ENCODE data around the gene SNX8. TPM values are rescaled to one million over a fixed set of nuclear protein-coding genes. Genes with fewer than 3 reads are reported as not detected.

SNX8 gene
- total and polyA plus RNA-seq, 2 donors (not counting 1 experiment from before 2014, with no cell fraction given): 64.4 to 126 TPM

DNA sequence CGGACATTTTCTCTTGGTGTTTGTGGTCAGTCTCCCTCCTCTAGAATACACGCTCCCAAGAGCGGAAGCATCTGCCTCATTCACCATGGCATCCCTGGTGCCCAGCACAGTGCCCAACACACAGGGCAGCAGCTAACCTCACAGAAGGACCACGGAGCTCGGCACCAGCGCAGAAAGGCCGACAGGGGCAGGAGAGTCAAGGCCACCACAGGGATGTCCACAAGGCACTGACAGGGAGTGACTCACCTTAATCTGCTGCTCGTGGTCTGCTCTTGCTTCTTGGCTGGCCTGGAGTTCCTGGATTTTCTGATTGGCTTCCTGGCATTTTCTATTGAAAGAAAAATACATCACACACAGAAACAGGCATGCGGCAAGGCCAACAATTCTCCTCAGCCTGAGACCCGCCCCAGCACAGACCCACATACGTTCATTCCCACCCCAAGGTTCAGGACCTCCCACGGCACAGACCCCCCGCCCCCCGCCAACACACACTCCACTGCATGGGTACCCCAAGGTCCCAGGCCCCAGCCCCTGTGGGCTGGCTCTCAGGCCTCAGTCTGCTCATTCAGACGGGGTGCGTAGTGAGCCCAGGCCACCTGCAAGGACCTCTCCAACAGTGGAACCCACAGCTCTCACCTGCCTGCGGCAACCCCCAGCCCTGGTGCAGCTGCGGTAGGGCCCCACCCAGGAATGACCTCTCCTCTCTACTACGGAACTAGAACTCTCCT is 96.4 kb downstream of the SNX8 start:
- ATAC-seq (ENCODE audit: low read depth): no peak
- Histone ChIP-seq H3K4me3 (ENCODE audit: control extremely low read depth in 1 of 5, extremely low read depth in 1 of 5, insufficient read depth in 1 of 5, low read depth in 2 of 5, low read length in 4 of 5) (no peak overlapping the region), H3K4me2 (replicated peaks; ENCODE audit: low read depth, low read length, poor library complexity, severe bottlenecking) (no peak overlapping the region), H3K36me3 (replicated peaks in 1 of 2; ENCODE audit: control extremely low read depth in 1 of 2, control insufficient read depth in 1 of 2, extremely low read depth in 1 of 2, insufficient read depth in 2 of 2, low read length in 1 of 2) (peaks cover 0 to 67% of the 10 kb centered on the region in 2 experiments), H3K4me1 (ENCODE audit: control insufficient read depth in 2 of 2, insufficient read depth in 2 of 2, low read length in 2 of 2) (no peaks in the 10 kb centered on the region), H2AFZ (ENCODE audit: insufficient read depth, low read depth, low read length, poor library complexity, severe bottlenecking) (no peak overlapping the region), H3K27me3 (replicated peaks in 1 of 4; ENCODE audit: control extremely low read depth in 1 of 4, control insufficient read depth in 3 of 4, insufficient read depth in 4 of 4, low read length in 3 of 4) (no peaks in the 10 kb centered on the region), H3K9me3 (ENCODE audit: control extremely low read depth in 1 of 3, control insufficient read depth in 2 of 3, insufficient read depth in 1 of 3, low read length in 2 of 3) (peaks cover 0 to 2% (median 0%) of the 10 kb centered on the region in 3 donors), H3K79me2 (ENCODE audit: control insufficient read depth, insufficient read depth, low read length) (peaks cover 13% of the 10 kb centered on the region), H4K20me1 (ENCODE audit: control insufficient read depth, insufficient read depth, low read length, poor library complexity, severe bottlenecking) (no peaks in the 10 kb centered on the region), H3K9ac (ENCODE audit: low read length) (no peak overlapping the region), H3K27ac (ENCODE audit: low read length in 2 of 2) (no peak overlapping the region)
- Mint-ChIP-seq H3K4me3 (no peak overlapping the region), H3K9me3 (ENCODE audit: insufficient read depth) (no peaks in the 10 kb centered on the region), H3K27me3 (no peaks in the 10 kb centered on the region), H3K4me1 (no peaks in the 10 kb centered on the region), H3K27ac (no peak overlapping the region)
- TF ChIP-seq, protein P1, sequence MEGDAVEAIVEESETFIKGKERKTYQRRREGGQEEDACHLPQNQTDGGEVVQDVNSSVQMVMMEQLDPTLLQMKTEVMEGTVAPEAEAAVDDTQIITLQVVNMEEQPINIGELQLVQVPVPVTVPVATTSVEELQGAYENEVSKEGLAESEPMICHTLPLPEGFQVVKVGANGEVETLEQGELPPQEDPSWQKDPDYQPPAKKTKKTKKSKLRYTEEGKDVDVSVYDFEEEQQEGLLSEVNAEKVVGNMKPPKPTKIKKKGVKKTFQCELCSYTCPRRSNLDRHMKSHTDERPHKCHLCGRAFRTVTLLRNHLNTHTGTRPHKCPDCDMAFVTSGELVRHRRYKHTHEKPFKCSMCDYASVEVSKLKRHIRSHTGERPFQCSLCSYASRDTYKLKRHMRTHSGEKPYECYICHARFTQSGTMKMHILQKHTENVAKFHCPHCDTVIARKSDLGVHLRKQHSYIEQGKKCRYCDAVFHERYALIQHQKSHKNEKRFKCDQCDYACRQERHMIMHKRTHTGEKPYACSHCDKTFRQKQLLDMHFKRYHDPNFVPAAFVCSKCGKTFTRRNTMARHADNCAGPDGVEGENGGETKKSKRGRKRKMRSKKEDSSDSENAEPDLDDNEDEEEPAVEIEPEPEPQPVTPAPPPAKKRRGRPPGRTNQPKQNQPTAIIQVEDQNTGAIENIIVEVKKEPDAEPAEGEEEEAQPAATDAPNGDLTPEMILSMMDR (IDR thresholded peaks at IDR 0.05): no peak
- TF ChIP-seq EZH2 (IDR thresholded peaks at IDR 0.05; ENCODE audit: borderline replicate concordance, insufficient read depth, low read depth, low read length, poor library complexity, severe bottlenecking): no peak
- CTCF ChIA-PET: interaction anchor here (0.5 to 1.4 kb wide), 3 partner anchors 14 to 131 kb away, joined by 3 to 5 read pairs (median 4); no protein-coding TSS in a partner anchor
- intact Hi-C loops (cut with micrococcal nuclease): no loop called here
- 98% methylated on average over 17 of the region's 19 CpGs for WGBS (ENCODE audit: insufficient coverage)
- DNase-seq: no peak
- POLR2A ChIA-PET: no interaction called here

DNA sequence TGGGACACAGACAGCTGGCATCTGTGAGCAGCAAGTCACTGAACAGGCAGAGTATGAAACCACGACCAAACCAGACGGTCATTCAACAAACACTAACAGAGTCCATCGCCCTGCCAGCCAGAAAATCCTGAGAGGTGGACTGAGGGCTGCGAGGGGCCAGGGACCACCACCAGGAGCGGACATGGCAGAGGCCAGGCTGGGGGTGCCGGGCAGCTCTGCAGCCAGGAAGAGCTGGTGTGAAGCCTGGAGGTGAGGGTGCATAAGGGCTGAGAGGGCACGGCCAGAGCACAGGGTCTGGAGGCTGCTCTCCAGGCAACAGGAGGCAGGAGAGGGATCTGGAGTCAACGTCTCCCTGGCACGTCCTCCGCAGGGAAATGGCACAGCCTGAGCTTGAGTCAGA is 97.0 kb downstream of the SNX8 start:
- no peak overlapping the region for H3K9ac ChIP-seq (ENCODE audit: low read length)
- POLR2A ChIA-PET: no interaction called here
- DNase-seq: no peak

More for the DNA sequence above, 97.0 kb downstream of the SNX8 start:
- Mint-ChIP-seq H3K9me3 (ENCODE audit: insufficient read depth) (no peaks in the 10 kb centered on the region), H3K4me1 (no peaks in the 10 kb centered on the region), H3K27me3 (no peaks in the 10 kb centered on the region), H3K27ac (no peak overlapping the region), H3K4me3 (no peak overlapping the region)
- CTCF ChIA-PET: interaction anchor here (0.5 to 1.4 kb wide), 3 partner anchors 14 to 131 kb away, joined by 3 to 5 read pairs (median 4); no protein-coding TSS in a partner anchor
- H2AFZ ChIP-seq (ENCODE audit: insufficient read depth, low read depth, low read length, poor library complexity, severe bottlenecking): no peak overlapping the region
- peaks cover 0 to 65% of the 10 kb centered on the region in 2 experiments for H3K36me3 ChIP-seq (replicated peaks in 1 of 2; ENCODE audit: control extremely low read depth in 1 of 2, control insufficient read depth in 1 of 2, extremely low read depth in 1 of 2, insufficient read depth in 2 of 2, low read length in 1 of 2)
- peaks cover 0 to 4% (median 0%) of the 10 kb centered on the region in 3 donors for H3K9me3 ChIP-seq (ENCODE audit: control extremely low read depth in 1 of 3, control insufficient read depth in 2 of 3, insufficient read depth in 1 of 3, low read length in 2 of 3)
- H3K79me2 ChIP-seq (ENCODE audit: control insufficient read depth, insufficient read depth, low read length): peaks cover 8% of the 10 kb centered on the region
- no peak overlapping the region for H3K4me2 ChIP-seq (replicated peaks; ENCODE audit: low read depth, low read length, poor library complexity, severe bottlenecking)
- H4K20me1 ChIP-seq (ENCODE audit: control insufficient read depth, insufficient read depth, low read length, poor library complexity, severe bottlenecking): no peaks in the 10 kb centered on the region
- WGBS (ENCODE audit: insufficient coverage): 90% methylated on average over 10 of the region's 10 CpGs
- H3K27me3 ChIP-seq (replicated peaks in 1 of 4; ENCODE audit: control extremely low read depth in 1 of 4, control insufficient read depth in 3 of 4, insufficient read depth in 4 of 4, low read length in 3 of 4): no peaks in the 10 kb centered on the region
- TF ChIP-seq, protein P1 (IDR thresholded peaks at IDR 0.05): no peak
- TF ChIP-seq EZH2 (IDR thresholded peaks at IDR 0.05; ENCODE audit: borderline replicate concordance, insufficient read depth, low read depth, low read length, poor library complexity, severe bottlenecking): no peak
- no peak overlapping the region for H3K4me3 ChIP-seq (ENCODE audit: control extremely low read depth in 1 of 5, extremely low read depth in 1 of 5, insufficient read depth in 1 of 5, low read depth in 2 of 5, low read length in 4 of 5)
- H3K27ac ChIP-seq (ENCODE audit: low read length in 2 of 2): no peak overlapping the region
- no peak for ATAC-seq (ENCODE audit: low read depth)
- H3K4me1 ChIP-seq (ENCODE audit: control insufficient read depth in 2 of 2, insufficient read depth in 2 of 2, low read length in 2 of 2): no peaks in the 10 kb centered on the region
- intact Hi-C loops (cut with micrococcal nuclease): no loop called here

Data from B cell (primary cell).